ENCODE results near the gene ARHGEF19.
A peak's percentile ranks its signal among the peaks of the same experiment; 100 is the strongest.
"Not testable (repeated sequence)": the region's sequence is repeated elsewhere in the genome, so short reads cannot be mapped to it uniquely, and the experiment has no call there.

Gene ARHGEF19

GRCh38 chr1:16212251-16212961, at the start of gene ARHGEF19:
TSS of gene ARHGEF19 (minus strand) at chr1:16212652. CDS start at chr1:16209054, 3,598 bp downstream.
- DNase-seq: no peak

GRCh38 chr1:16262067-16262466, 49.6 kb upstream of the ARHGEF19 start:
- no peak for DNase-seq

DNA sequence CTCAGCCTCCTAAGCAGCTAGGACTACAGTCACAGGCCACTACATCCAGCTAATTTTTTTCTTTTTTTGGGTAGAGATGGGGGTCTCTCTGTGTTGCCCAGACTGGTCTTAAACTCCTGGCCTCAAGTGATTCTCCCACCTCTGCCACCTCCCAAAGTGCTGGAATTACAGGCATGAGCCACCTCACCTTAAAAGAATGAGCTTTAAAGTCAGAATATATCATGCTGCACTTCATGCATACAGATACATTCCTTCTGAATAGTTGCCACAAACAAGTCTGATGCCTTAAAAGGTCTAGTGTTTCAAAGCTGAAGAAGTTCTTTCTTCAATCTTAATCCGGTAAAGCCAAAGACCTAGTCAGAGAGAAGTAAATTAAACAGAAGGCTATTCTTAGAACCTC, 48.4 kb upstream of the ARHGEF19 start:
- no peak for DNase-seq

GRCh38 chr1:16258591-16259135, 46.2 kb upstream of the ARHGEF19 start:
- DNase-seq: no peak

GRCh38 chr1:16257968-16258367, 45.5 kb upstream of the ARHGEF19 start:
- no peak for DNase-seq

GRCh38 chr1:16257556-16257955, 45.1 kb upstream of the ARHGEF19 start:
- DNase-seq: not testable (repeated sequence)

- no peak for DNase-seq
Observed at GRCh38 chr1:16256478-16256877, 44.0 kb upstream of the ARHGEF19 start.

GRCh38 chr1:16254263-16254928, 41.9 kb upstream of the ARHGEF19 start:
- DNase-seq: no peak

GRCh38 chr1:16253332-16253922, 41.0 kb upstream of the ARHGEF19 start:
- no peak for DNase-seq

- DNase-seq: no peak
Observed at GRCh38 chr1:16252912-16253311, 40.5 kb upstream of the ARHGEF19 start.

DNA sequence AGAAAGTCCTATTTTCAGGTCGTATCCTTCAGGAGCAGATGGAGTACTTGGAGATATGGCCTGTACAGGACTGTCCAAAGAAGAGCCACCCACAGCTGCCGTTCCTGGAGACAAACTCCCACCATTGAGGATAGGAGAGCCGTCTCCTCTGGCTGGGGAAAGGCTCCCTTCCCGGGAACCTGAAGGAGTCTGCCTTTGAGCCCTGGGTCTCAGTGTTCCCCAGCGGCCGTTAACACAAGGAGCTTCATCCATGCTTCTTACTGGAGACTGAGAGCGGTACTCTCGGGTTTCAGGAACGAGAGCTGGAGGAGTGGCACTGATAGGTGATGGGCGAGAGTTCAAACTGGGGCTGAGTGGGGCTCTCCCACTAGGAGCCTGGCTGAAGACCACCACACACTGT, 38.9 kb upstream of the ARHGEF19 start:
- DNase-seq: no peak

- DNase-seq: no peak
Observed at GRCh38 chr1:16250524-16251251, 38.2 kb upstream of the ARHGEF19 start.

DNA sequence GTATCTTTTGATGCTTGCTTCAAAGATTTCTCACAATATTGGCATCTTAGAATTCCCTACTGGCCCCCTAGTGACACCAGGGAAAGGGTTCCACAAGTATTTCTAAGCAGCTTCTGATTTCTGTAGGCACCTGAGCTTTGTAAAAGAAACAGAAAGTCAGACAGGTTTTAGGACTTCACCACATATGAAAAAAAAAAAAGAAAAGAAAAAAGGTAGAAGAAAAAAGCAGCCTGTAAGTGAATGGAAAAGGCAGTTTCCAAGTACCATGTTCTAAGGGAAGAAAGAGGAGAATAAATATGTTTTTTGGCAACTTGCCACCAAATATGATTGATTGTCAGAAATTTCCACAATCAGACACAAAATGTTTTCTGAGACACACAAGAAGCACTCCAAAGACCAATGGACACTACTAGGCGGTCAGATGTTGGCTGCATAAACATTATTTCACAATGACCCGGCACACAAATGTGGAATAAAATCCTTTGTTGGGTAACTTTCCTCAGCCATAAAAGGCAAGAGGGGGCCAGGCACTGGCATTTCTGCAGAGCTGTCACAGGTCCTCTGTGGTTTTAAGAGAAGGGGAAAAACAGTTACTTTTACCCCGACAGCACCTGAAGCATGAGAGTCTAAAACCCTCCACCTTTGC, 37.3 kb upstream of the ARHGEF19 start:
- no peak for DNase-seq

- DNase-seq: peak; percentile 91
Observed at GRCh38 chr1:16248603-16249516, 36.4 kb upstream of the ARHGEF19 start.

GRCh38 chr1:16248007-16248436, 35.6 kb upstream of the ARHGEF19 start:
- DNase-seq: no peak

- no peak for DNase-seq
Observed at GRCh38 chr1:16247441-16247840, 35.0 kb upstream of the ARHGEF19 start.

DNA sequence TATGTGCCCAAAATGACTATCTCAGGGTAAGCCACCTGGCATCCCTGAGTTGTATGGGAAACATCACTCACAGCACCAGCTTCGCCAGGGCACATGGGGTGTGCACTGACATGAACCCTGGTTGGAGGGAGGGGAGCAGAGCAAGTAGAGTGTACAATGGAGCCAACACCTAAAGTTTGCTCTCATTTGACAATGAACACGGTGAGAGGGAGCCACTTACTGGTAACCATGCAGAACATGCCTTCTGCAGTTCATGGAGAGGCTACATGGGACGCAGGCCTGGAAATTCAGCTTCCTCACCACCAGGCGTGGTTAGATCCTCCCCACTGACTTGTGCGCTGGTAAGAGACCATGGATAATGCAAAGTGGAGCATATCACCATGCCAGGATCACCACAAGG, 34.5 kb upstream of the ARHGEF19 start:
- no peak for DNase-seq

GRCh38 chr1:16246239-16246638, 33.8 kb upstream of the ARHGEF19 start:
- DNase-seq: not testable (repeated sequence)

- DNase-seq: no peak
Observed at GRCh38 chr1:16245476-16246196, 33.2 kb upstream of the ARHGEF19 start.

GRCh38 chr1:16244650-16245285, 32.3 kb upstream of the ARHGEF19 start:
- no peak for DNase-seq

Data from RPMI8226 (cell line).